Measurements from ENCODE around the gene NRDC. TPM values are rescaled to one million over a fixed set of nuclear protein-coding genes. Genes with fewer than 3 reads are reported as not detected.

The NRDC gene
- total and polyA plus RNA-seq, 2 of the 8 experiments (the other 6 are each of a cell fraction or from before 2014, with no cell fraction given) = 70.2 to 182 TPM

DNA sequence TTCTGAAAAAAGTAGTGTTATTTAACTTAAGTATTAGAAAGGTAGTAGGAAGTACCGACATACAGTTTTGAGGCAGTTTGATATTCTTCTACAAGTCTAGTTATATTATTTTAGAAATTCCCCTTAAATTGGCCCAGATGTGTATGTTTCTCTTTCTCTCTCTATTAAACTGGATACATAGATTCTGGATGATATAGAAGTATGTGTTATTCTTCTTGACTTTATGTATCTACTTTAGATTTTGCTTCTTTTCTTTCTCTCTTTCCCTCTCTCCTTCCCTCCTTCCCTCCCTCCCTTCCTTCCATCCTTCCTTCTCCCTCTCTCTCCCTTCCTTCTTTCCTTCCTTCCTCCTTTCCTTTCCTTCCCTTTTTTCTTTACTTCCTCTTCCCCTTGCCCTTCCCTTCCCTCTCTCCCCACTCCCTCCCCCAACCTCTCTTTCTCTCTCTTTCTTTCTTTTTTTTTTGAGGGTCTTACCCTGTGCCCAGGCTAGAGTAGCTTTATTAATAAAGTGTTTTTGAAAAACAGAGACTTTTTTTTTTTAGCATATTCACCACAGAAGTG is 137.3 kb downstream of the NRDC start:
- Histone ChIP-seq H4K8ac (ENCODE audit: extremely low read depth, insufficient read depth, low read length) (no peak overlapping the region), H3K23ac (ENCODE audit: insufficient read length) (no peak overlapping the region), H2BK12ac (ENCODE audit: low read depth, low read length) (no peak overlapping the region), H2BK5ac (ENCODE audit: low read depth, low read length) (no peak overlapping the region), H4K91ac (replicated peaks; ENCODE audit: insufficient read length, low read length) (no peak overlapping the region), H3K79me1 (ENCODE audit: low read depth, low read length) (no peaks in the 10 kb centered on the region; the same call in 1 of the 2 replicates), H3K4me2 (ENCODE audit: insufficient read depth in 1 of 2, low read depth in 2 of 2, low read length in 2 of 2) (no peak overlapping the region), H3K9ac (replicated peaks in 1 of 4; ENCODE audit: extremely low read depth in 1 of 4, low read depth in 3 of 4, low read length in 3 of 4) (no peak overlapping the region), H3K4me3 (ENCODE audit: extremely low read depth in 1 of 4, insufficient read depth in 2 of 4, low read depth in 3 of 4, low read length in 4 of 4) (no peak overlapping the region), H2BK120ac (replicated peaks; ENCODE audit: low read depth, low read length) (no peak overlapping the region), H3K27me3 (replicated peaks in 1 of 4; ENCODE audit: control insufficient read depth in 3 of 4, extremely low read depth in 1 of 4, insufficient read depth in 3 of 4, low read length in 3 of 4) (no peaks in the 10 kb centered on the region), H3K27ac (ENCODE audit: low read depth, low read length) (no peak overlapping the region), H3K14ac (ENCODE audit: insufficient read length) (no peak overlapping the region), H3K79me2 (ENCODE audit: control insufficient read depth in 1 of 2, insufficient read depth in 2 of 2, low read length in 2 of 2) (peaks cover 0 to 42% of the 10 kb centered on the region in 2 experiments; a peak in 2 of 4 replicates), H2BK15ac (ENCODE audit: low read length) (no peak overlapping the region), H3K4ac (replicated peaks; ENCODE audit: insufficient read length, low read depth, low read length) (no peak overlapping the region), H3K9me3 (ENCODE audit: insufficient read depth in 2 of 2, low read depth in 1 of 2, low read length in 1 of 2) (no peaks in the 10 kb centered on the region), H3K56ac (replicated peaks; ENCODE audit: insufficient read length, low read depth, low read length) (no peak overlapping the region), H3K18ac (ENCODE audit: extremely low read depth, low read length) (no peak overlapping the region), H2BK20ac (ENCODE audit: low read length) (no peak overlapping the region), H2AFZ (ENCODE audit: low read length) (no peak overlapping the region), H4K5ac (ENCODE audit: insufficient read length, low read depth, low read length) (no peak overlapping the region), H3K36me3 (ENCODE audit: control insufficient read depth in 2 of 4, insufficient read depth in 4 of 4, low read length in 3 of 4) (no peaks in the 10 kb centered on the region), H3K4me1 (replicated peaks in 1 of 4; ENCODE audit: control insufficient read depth in 3 of 4, insufficient read depth in 4 of 4, low read length in 3 of 4) (no peaks in the 10 kb centered on the region; a peak in 1 of 7 replicates), H2AK5ac (ENCODE audit: low read depth, low read length) (no peak overlapping the region), H4K20me1 (replicated peaks in 1 of 2; ENCODE audit: control insufficient read depth in 1 of 2, insufficient read depth in 2 of 2, low read length in 2 of 2) (no peaks in the 10 kb centered on the region), H3K23me2 (ENCODE audit: low read depth, low read length) (no peaks in the 10 kb centered on the region; the same call in 1 of the 2 replicates)
- ChIA-PET CTCF (ENCODE audit: partially characterized antibody) (interaction anchor here (1.6 to 1.7 kb wide), 2 partner anchors 9 to 28 kb away, joined by 5 to 7 read pairs; no protein-coding TSS in a partner anchor), POLR2A (ENCODE audit: partially characterized antibody) (interaction anchor here (0.7 kb wide), 1 partner anchor 10 kb away, joined by 3 read pairs; no protein-coding TSS in a partner anchor)
- WGBS, 2 experiments (ENCODE audit: extremely low coverage in 1 of 2, insufficient coverage in 1 of 2, insufficient read length in 1 of 2, insufficient replicate concordance in 2 of 2, low coverage in 1 of 2, low lambda C conversion rate in 2 of 2, missing lambda C conversion rate in 1 of 2) = 100% methylated on average over 1 of the region's 1 CpG; no CpG with 5 or more reads in 1 of the 2 experiments
- DNase-seq (ENCODE audit: low read depth in 1 of 2, low spot score in 2 of 2) (no peak), FAIRE-seq (no peak)
- TF ChIP-seq BCL11A (IDR thresholded peaks at IDR 0.05; ENCODE audit: low read depth in 2 of 2, low read length in 2 of 2) (no peak), TEAD4 (IDR thresholded peaks at IDR 0.05; ENCODE audit: low read depth, low read length) (no peak), SIN3A (conservative IDR thresholded peaks at IDR 0.05 in 1 of 2, IDR thresholded peaks at IDR 0.05 in 1 of 2; ENCODE audit: low read depth in 1 of 2, low read length in 2 of 2) (no peak)
- TF ChIP-seq, protein P1, sequence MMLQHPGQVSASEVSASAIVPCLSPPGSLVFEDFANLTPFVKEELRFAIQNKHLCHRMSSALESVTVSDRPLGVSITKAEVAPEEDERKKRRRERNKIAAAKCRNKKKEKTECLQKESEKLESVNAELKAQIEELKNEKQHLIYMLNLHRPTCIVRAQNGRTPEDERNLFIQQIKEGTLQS (IDR thresholded peaks at IDR 0.05; ENCODE audit: insufficient read depth, low read depth, low read length) = no peak

Measured in H1 (cell line).